GM18502 (cell line): ENCODE data around the gene RAD52.

Experiments
- ATAC-seq: cut with Tn5 transposase; IDR thresholded peaks from one replicate; pipeline ENCODE4 v1.9.1; 2021; ENCODE audit warnings: mild to moderate bottlenecking; ENCODE audit not compliant: unreplicated experiment, poor library complexity

RAD52 gene

DNA sequence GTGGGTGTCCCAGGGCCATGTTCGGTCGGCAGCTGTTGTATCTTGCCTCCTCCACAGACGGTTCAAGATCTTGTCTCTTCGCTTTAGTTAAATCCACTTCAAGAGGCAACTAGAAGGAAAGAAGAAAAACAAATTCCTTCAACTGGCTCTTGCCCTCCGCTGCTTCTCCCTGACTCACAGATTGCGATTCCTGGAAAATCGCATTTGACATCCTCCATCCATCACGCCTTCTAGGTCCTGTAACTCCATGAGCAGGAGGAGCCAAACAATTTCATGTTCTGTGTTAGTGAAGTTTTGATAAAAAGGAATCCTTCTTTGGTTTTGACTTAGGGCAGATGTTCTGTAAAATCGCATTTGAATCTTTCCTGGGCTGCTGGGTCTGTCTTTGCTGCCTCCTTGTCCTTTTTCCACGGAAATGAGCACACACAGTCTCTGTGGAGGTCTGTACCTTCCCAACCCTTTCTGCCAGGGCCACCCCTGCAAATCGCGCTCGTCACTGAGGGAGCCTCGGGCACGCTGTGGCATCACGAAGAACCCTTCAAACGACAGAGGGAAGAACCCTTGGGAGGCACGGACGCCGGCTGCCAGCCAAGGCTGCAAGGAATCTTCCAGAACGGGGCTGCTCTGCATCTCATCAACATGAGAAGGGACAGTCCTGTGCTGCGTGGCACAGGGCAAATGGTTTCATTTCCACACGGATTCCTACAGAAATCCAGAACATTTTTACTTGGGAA, 32.6 kb downstream of the RAD52 start:
- ATAC-seq = no peak

DNA sequence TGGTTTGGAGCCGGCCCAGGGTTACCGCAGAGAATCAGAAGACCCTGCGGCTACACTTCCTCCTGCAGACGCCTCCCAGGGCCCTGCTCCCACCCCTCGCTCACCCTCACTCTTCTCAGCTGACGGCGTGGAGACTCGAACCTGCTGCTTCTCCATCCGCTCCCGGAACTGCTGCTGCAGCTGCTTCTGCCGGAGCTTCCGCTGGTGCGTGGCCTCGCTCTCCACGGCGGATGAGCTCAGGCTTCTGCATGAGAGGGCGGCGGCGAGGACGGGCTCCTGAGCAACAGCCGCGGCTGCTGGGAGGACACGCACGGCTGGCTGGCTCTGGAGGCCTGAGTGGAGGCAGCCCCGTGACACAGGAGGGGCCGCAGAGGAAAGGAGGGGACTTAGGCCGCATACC, 33.3 kb downstream of the RAD52 start:
- no peak for ATAC-seq

- no peak for ATAC-seq
Measured at GRCh38 chr12:915090-915489, 34.4 kb downstream of the RAD52 start.

- ATAC-seq = no peak
Measured at GRCh38 chr12:913919-914698, 35.4 kb downstream of the RAD52 start.

- ATAC-seq = no peak
Measured at GRCh38 chr12:912466-913235, 36.8 kb downstream of the RAD52 start.

- ATAC-seq = no peak
Measured at GRCh38 chr12:911191-911826, 38.2 kb downstream of the RAD52 start.

GRCh38 chr12:910416-910815, 39.1 kb downstream of the RAD52 start:
- no peak for ATAC-seq

DNA sequence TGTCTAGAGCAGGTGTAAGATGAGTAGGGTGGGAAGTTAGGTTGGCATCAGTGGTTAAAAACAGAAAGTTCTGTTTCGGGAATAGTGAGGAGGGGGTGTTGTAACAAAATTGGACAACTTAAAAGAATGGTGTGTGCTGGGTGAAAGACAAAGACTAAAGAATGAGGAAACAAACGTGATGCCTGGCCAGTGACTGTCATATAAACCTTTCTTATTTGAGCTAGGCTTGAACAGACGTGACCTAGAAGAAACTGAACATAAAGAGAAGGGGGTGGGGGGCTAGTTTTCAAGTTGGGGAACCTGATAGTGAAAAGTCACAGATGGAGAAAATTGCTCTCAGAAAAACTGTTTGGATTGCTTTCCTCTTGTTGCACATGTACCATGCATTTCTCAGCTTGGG, 39.6 kb downstream of the RAD52 start:
- no peak for ATAC-seq

DNA sequence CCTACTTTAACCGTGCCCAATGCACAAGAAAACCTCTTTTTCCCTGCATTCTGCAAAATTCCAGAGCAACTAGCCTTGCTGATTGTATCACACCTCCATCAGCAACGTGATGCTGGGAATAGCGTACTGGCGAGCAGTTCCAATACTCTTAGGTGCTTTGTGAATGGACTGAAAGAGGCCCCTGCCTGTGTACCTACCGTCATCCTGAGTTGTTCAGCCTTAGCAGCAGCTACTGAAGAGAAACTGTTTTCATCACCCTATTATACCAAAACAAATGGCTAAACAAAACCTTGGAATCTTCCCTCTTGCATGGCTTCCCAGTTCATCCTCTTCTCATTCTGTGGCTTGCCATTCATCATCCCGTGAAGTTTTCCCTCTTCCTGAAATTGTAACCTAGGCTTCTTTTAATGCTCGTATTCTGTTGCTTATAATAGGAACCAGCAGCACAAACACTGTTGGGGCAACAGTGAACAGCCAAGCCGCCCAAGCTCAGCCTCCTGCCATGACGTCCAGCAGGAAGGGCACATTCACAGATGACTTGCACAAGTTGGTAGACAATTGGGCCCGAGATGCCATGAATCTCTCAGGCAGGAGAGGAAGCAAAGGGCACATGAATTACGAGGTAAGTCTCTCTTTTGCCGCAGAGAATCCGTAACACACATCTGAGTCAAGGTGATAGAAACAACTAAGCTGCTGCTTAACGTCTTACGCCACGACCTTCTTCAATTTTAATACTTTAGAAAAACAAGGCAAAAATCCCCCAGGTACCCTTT, 41.9 kb downstream of the RAD52 start:
- no peak for ATAC-seq

DNA sequence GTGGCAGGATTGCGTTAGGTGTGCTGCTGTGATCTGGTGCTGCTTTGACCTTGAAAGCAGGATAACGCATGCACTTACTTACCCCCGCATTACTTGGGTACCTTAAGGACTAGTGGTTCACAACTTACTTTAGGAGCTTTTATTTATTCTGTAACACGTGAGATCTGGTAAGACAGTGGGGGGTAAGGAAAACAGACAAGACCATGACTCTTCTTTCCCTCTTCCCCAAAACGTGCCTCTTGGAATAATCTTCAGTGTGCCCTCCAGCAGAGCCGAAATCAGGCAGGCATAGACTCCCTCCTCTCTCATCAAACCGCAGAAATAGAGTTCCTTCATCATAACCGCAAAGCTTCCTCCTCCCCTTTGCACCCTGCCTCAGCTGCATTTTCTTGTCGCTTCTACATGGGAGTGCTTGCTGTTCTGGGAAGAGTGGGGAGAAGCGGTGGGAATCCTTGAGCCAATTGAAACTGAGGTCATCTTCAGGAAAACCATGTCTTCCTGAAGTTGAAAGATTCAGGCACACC, 43.4 kb downstream of the RAD52 start:
- no peak for ATAC-seq

DNA sequence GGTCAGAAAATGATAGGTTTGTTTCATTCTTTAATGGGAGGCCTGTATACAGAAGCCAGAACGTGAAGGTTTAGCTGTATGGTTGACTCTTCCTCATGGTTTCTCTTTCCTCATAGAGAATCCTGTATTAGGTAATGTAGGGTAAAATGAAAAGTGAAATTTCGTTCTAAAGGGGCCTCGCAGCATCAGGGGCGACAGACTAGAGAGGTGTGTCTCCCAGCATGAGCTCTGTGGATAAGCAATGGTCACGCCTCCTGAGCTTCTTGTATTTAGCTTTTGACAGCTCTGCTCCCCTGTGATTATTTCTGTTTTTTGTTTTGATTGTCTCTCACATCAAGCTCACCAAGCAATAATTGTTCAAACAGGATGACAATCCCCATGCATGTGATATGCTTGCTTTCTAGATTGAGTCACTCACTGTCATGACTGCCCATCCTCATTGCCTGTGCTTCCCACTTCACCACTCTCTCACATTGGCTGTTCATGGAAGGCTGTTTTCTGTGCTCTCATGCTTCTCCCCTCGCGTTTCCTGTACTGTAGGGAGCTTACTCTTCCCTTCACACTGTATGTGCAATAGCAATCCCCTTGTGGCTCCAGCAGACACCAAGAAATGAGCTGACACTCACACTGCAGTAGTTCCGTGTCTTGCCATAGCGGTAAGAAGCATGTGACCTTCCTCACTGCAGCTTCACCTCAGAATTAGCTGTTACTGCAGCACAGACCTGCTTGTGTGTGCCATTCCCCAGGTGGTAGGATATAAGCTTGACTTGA, 44.0 kb downstream of the RAD52 start:
- no peak for ATAC-seq

DNA sequence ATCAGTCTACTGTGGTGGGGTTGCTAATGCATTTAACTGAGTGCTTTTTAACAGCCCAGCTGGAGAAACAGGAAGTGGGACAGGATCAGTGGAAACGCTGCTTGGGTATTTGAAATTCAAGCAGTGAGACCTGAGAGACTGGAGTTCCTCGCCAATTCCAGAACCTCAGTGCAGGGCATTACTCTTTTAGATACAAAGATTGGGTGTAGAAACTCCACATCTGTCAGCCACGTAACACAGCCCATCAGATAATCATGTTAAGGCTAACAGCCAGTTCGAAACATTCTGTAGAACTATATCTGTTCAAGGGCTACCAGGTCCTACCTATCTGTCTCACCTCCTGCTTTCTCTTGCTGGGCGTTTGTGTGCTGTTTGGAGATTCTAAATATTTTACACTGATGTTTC, 45.5 kb downstream of the RAD52 start:
- no peak for ATAC-seq

DNA sequence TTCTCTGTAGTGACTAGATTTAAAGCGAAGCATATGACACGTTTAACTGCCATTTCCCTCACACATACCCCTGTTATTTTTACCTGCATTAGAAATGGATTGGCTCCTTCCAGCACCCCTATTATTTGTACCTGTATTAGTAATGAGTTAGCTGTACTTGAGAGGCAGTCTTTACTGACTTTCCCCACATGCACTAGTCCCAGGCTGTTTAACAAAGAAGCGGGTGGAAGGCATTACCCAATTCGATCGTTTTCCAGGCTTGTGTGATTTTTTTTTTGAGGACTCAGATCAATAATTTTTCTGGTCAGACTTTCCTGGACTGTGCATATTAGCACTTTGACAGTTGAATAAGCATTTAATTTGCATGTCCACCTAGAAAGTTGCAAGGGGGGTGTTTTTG, 46.4 kb downstream of the RAD52 start:
- ATAC-seq = no peak

GRCh38 chr12:902581-902980, 46.9 kb downstream of the RAD52 start:
- ATAC-seq = no peak

- no peak for ATAC-seq
Measured at GRCh38 chr12:897386-897785, 52.1 kb downstream of the RAD52 start.

DNA sequence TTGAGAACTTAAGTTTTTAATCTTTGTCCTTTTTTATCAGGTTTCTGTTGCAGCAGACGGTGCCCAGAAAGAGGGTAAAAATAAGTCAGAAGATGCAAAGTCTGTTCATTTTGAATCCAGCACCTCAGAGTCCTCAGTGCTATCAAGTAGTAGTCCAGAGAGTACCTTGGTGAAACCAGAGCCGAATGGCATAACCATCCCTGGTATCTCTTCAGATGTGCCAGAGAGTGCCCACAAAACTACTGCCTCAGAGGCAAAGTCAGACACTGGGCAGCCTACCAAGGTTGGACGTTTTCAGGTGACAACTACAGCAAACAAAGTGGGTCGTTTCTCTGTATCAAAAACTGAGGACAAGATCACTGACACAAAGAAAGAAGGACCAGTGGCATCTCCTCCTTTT, 53.5 kb downstream of the RAD52 start:
- no peak for ATAC-seq

GRCh38 chr12:894226-894625, 55.3 kb downstream of the RAD52 start:
- no peak for ATAC-seq

DNA sequence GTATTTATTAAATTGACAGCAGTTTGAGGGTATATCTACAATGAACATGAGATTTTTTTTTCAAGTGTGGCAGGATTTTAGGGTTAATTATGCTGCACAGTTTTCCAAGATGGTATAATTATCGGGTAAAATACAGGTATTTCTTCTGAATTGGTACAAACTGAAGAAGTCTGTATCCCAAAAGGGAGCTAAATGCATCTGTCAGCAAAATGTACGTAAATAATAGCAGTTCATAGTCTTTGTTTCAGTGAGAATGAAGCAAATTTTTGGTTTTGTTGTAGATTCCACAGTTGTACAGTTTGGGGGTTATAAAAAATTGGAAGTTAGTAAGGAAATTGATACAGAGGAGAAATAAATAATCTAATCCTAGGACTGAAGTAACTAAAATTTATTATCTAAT, 63.3 kb downstream of the RAD52 start:
- no peak for ATAC-seq

- no peak for ATAC-seq
Measured at GRCh38 chr12:885701-886100, 63.8 kb downstream of the RAD52 start.
